ENCODE data around the gene PTGER3.

PTGER3 gene

DNA sequence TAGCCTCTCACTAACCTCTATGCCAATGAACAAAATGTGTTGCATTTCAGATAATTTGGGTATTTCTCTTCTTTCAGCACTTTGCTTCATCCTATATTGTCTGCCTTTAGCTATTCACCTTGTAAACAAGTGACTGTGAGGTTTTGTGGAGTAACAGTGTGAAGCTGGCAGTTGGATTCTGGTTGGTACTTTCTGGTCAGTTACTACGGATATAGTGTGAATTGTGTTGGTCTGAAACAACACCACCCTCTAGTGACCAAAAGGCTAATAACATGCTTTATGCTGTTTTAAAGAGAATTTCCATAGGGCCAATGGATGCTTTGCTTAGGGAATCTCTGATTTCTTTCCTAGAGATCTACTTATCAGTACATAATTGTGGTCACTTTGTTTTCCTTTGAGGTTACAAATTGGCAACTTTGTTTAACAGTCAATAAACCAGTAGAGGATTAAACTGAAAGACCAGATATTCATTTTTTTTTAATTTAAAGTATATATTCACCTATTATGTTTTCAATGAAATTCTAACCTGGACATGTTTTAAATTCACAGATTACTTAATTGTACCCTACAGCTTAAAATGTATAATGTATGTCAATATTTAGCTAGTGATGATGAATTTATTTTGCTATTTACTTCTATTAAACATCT is 2.5 kb upstream of the PTGER3 start:
- DNase-seq (ENCODE audit: low spot score) = peak; percentile 77

GRCh38 chr1:71046891-71047634 is 553 bp downstream of the PTGER3 start:
- DNase-seq (ENCODE audit: low spot score) = peak; percentile 31

DNA sequence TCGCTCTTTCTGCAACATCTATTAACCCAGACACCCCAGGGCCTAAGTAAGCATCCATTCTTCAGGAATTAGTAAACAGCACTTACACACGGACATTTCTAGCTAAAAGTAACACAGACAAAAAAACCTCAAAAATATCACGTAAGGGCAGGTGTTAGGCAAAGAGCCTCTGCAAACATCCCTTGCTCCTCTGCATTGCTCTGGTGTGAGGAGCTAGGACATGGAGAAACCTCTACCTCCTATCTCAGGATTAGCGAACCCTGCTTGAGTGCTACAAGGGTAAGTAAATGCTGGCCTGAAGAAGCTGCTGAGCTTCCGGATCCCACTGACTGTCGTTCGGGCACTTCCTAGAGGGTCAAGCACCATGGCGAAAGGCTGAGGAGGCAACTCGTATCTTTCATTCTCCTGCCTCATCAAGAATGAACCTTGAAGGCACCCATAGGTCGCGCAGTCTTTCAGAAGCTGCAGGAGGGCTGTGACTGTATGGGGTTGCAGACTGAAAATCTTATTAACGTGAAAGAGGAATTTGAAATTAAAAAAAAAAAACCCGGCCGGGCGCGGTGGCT is 2.1 kb downstream of the PTGER3 start:
- no peak for DNase-seq (ENCODE audit: low spot score)

- DNase-seq (ENCODE audit: low spot score) = no peak
These were observed 2.8 kb downstream of the PTGER3 start for GRCh38 chr1:71044833-71045232.

- DNase-seq (ENCODE audit: low spot score) = no peak
These were observed 4.6 kb downstream of the PTGER3 start for GRCh38 chr1:71043065-71043464.

GRCh38 chr1:71041806-71042205 is 5.8 kb downstream of the PTGER3 start:
- DNase-seq (ENCODE audit: low spot score) = no peak

GRCh38 chr1:71039661-71040262 is 7.9 kb downstream of the PTGER3 start:
- no peak for DNase-seq (ENCODE audit: low spot score)

GRCh38 chr1:71038942-71039341 is 8.7 kb downstream of the PTGER3 start:
- DNase-seq (ENCODE audit: low spot score) = no peak

GRCh38 chr1:71037829-71038620 is 9.6 kb downstream of the PTGER3 start:
- no peak for DNase-seq (ENCODE audit: low spot score)

DNA sequence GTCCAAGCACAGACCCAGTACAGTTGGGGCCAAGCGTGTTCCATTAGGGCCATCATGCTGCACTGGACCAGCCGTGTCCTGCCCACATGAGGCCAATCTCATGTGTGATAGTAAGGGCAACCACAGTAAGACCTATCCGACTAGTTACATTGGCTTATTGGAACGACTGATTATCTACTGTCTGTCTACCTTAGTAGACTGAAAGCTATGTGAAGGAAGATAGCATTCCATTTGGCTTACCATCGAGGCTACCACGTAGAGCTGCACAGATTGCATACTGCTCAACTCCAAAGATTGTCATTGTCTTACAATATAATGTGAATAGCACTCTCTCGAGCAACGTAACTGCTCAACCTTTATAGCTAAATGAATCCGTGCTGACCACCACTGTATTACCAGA is 10.6 kb downstream of the PTGER3 start:
- DNase-seq (ENCODE audit: low spot score) = no peak

DNA sequence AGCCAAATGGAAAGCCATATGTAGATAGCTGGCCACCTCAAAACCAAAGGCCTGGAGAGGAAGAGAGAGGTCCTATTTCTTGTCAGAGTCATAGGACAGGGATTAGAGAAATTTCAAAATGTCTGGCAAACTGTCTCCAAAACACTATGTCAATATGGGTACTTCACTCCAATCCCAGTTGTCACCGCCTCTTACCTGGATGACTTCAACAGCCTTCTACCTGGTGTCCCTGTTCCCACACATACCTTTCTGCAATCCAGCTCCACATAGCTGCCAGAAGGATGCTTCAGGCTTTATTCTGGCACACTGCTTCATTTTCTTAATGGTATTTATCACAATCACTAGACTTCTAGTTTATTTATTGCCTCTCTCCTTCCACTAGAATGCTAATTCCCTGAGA is 14.5 kb downstream of the PTGER3 start:
- no peak for DNase-seq (ENCODE audit: low spot score)

- DNase-seq (ENCODE audit: low spot score) = peak; percentile 22
These were observed 16.2 kb downstream of the PTGER3 start for GRCh38 chr1:71031426-71031825.

DNA sequence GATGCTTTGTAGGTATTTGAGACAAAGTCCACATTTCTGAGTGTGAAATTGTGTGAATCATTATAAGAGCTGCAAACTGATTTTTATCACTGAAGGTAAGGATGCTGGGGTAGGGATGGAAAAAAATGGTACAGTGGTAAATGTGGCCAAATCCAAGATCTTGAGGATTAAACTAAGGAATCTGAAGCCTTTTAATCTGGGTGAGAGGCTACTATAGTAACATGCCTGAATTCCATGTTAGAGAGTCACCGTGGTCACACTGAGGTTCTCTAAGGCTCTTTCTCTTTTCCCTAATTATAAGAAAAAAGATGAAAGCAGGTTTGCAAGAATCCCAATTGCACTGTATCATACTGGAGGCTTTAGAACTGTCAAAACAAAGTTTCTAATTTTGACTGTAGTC is 17.6 kb downstream of the PTGER3 start:
- no peak for DNase-seq (ENCODE audit: low spot score)

GRCh38 chr1:71028981-71029380 is 18.6 kb downstream of the PTGER3 start:
- DNase-seq (ENCODE audit: low spot score) = no peak

DNA sequence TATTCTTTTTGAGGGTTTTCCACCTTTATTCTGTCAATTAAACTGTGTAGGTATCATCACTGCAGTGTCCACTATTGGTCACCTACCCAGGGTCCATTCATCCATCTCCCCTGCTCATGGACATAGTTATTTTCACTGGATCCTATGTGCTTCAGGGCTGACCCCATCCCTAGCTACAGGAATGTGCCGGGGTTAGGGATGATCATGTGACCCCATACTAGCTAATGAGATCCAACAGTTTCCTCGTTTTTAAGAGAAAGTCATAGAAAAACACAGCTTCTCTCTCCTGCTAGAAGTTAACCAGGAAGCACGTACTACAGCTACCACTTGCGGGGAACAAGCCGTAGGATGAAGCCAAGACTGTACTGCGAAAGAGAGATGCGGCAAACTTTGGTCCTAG is 19.6 kb downstream of the PTGER3 start:
- no peak for DNase-seq (ENCODE audit: low spot score)

GRCh38 chr1:71026093-71026492 is 21.5 kb downstream of the PTGER3 start:
- DNase-seq (ENCODE audit: low spot score) = no peak

DNA sequence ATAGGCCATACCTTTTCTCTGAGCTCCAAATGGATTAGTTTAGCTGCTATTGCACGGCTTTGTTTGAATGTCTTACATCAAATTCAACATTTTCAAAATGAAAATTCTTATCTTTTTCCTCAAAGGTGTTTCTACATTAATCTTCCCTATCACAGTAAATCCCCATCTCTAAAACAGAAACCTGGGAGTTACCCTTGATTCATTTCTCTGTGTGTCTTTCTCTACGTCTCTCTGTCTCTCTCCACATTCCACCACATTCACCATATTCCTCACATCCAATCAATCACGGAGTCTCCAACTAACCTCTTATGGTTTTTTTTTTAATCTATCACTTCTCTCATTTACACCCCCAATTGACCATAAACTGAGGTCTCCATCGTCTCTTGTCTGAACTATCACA is 24.1 kb downstream of the PTGER3 start:
- no peak for DNase-seq (ENCODE audit: low spot score)

- DNase-seq (ENCODE audit: low spot score) = no peak
These were observed 28.2 kb downstream of the PTGER3 start for GRCh38 chr1:71019233-71019969.

GRCh38 chr1:71018791-71019190 is 28.8 kb downstream of the PTGER3 start:
- no peak for DNase-seq (ENCODE audit: low spot score)

DNA sequence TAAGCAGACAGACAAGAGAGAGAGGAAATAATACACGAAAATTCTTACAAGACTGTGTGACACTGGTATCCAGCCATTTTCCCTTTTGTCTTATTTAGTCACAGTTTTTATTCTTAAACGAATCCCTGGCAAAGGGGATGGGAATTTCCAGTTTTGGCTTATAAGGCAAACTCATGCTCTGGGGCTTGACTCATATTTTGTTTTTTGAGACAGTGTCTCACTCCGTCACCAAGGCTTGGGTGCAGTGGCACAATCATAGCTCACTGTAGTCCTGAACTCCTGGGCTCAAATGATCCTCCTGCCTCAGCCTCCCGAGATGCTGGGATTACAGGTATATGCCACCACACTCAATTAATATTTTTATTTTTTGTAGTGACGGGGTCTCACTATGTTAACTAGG is 31.9 kb downstream of the PTGER3 start:
- DNase-seq (ENCODE audit: low spot score) = no peak

GRCh38 chr1:71014178-71014579 is 33.4 kb downstream of the PTGER3 start:
- DNase-seq (ENCODE audit: low spot score) = no peak
